Panc1 (cell line): ENCODE data around the gene KRTAP19-8. TPM values are rescaled to one million over a fixed set of nuclear protein-coding genes. Genes with fewer than 3 reads are reported as not detected.

Source experiments
- ATAC-seq: fragments of 200-7000 bp; cut with Tn5 transposase; 2 replicates; pipeline ENCODE4 v1.9.1; 2020; ENCODE audit warnings: mild to moderate bottlenecking, moderate library complexity
- BruUV-seq: library from RNA; stranded (reverse); fragments of 400-500 nt; replicated peaks from 2 replicates; lab custom pipeline; 2021; lab: Mats Ljungman, UMichigan
- CTCF ChIA-PET: fragments of 300-600 bp; sonication (Branson Sonifier 250); formaldehyde crosslinking; loops from one replicate; lab custom pipeline; 2022; ENCODE audit warnings: antibody characterized with exemption; lab: Charles Lee
- POLR2A ChIA-PET: fragments of 300-600 bp; sonication (Branson Sonifier 250); formaldehyde crosslinking; loops from one replicate; lab custom pipeline; 2022; ENCODE audit warnings: antibody characterized with exemption; lab: Charles Lee
- DNase-seq: peaks from one replicate; pipeline ENCODE4 v3.0.0-alpha.2; 2010; ENCODE audit warnings: low read depth, low spot score
- H3K27ac ChIP-seq: 2 replicates; pipeline ENCODE4 v1.5.1; 2011; ENCODE audit warnings: mild to moderate bottlenecking, low read length, inconsistent platforms
- H3K27me3 ChIP-seq: fragments of 200-500 bp; sonication (Bioruptor generic); 2 replicates; pipeline ENCODE4 v1.6.0; 2014; ENCODE audit warnings: low read length, inconsistent platforms; ENCODE audit not compliant: control insufficient read depth, insufficient read depth
- H3K36me3 ChIP-seq: fragments of 200-500 bp; sonication (Bioruptor generic); 2 replicates; pipeline ENCODE4 v1.5.1; 2014; ENCODE audit warnings: inconsistent platforms, mild to moderate bottlenecking, low read length, moderate library complexity; ENCODE audit not compliant: control insufficient read depth, insufficient read depth
- H3K4me1 ChIP-seq: 2 replicates; pipeline ENCODE4 v1.5.1; 2011; ENCODE audit warnings: inconsistent platforms, mild to moderate bottlenecking, low read length, moderate library complexity; ENCODE audit not compliant: control insufficient read depth, insufficient read depth
- H3K4me3 ChIP-seq, 2 experiments: 2 replicates each; pipeline ENCODE4 v1.5.1; 2011 to 2012; ENCODE audit warnings: low read depth in 2 of 2, low read length in 2 of 2, mild to moderate bottlenecking in 2 of 2, inconsistent platforms in 1 of 2, moderate library complexity in 1 of 2
- H3K9me3 ChIP-seq: fragments of 200-500 bp; sonication (Bioruptor generic); 2 replicates; pipeline ENCODE4 v1.5.1; 2014; ENCODE audit warnings: low read depth, mild to moderate bottlenecking, inconsistent platforms, low read length, moderate library complexity; ENCODE audit not compliant: control insufficient read depth, insufficient read depth
- CTCF ChIP-seq: fragments of 450-650 bp; IDR thresholded peaks from 2 replicates; pipeline ENCODE4 v1.5.1; 2017; ENCODE audit warnings: mild to moderate bottlenecking
- POLR2AphosphoS5 ChIP-seq: IDR thresholded peaks from 2 replicates; pipeline ENCODE4 v1.6.1; 2012; ENCODE audit warnings: mild to moderate bottlenecking, low read depth, low read length, moderate library complexity
- REST ChIP-seq, 2 experiments: IDR thresholded peaks; 2 replicates each; pipeline ENCODE4 v1.6.1; 2011 to 2012; ENCODE audit warnings: low read depth in 2 of 2, control low read depth in 1 of 2, low read length in 1 of 2, mild to moderate bottlenecking in 1 of 2, moderate library complexity in 1 of 2; ENCODE audit not compliant: insufficient read depth in 1 of 2
- SIN3A ChIP-seq: IDR thresholded peaks from 2 replicates; pipeline ENCODE4 v1.6.1; 2012; ENCODE audit warnings: low read depth, mild to moderate bottlenecking, low read length, moderate library complexity, borderline replicate concordance; ENCODE audit not compliant: insufficient read depth
- TCF7L2 ChIP-seq: IDR thresholded peaks from 2 replicates; pipeline ENCODE4 v1.6.1; 2011; ENCODE audit warnings: mild to moderate bottlenecking, low read depth, low read length, inconsistent platforms
- in situ Hi-C: cut with HindIII; loops from 2 replicates; pipeline ENCODE4 v1.10.0; 2016; ENCODE audit warnings: low sequenced_read_pairs, low pct_unique_long_range_greater_than_20kb
- intact Hi-C: fragments of 100-400 bp; cut with micrococcal nuclease; formaldehyde crosslinking; loops from one replicate; pipeline ENCODE4 v1.10.0; 2022; ENCODE audit not compliant: unreplicated experiment
- total RNA-seq: library from RNA; stranded (reverse); gene quantifications from one replicate; pipeline ENCODE4 v1.2.1, GENCODE V29; 2021; ENCODE audit not compliant: unreplicated experiment

Gene KRTAP19-8
- total RNA-seq, 1 experiment from 2014 or later: not detected

DNA sequence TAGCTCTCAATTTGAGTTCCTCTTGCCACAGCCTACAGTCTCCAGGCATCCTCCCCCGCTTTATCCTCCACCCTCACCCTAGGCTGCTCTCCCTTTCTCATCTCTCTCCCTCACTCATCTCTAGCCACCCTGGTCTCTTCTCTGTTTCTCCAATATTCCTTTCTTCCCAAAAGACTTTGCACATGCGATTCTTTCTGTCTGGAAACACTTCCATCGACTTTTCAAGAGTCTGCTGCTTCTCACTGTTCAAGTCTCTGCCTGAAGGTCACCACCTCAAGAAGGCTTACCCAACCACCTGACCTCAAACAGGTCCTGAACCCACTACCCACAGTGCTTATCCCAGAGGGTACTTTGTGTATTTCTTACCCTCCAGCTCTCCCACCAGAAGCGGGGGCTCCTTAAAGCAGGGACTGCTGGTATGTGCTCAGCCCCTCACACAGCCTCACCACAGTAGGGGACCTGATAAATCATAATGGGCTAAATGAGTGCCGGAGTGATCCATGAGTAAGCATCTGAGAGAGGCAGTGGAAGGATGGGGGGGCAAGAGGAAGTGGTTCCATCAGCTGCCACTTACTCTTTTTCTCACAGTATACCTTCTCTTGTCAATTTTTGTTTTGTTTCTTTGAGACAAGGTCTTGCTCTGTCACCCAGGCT, 14.3 kb upstream of the KRTAP19-8 start:
- in situ Hi-C loops (no loop called here), intact Hi-C loops (no loop called here)
- ChIA-PET POLR2A (no interaction called here), CTCF (no interaction called here)
- no TSS peak for BruUV-seq
- Histone ChIP-seq H3K4me3 (no peak overlapping the region), H3K4me1 (no peaks in the 10 kb centered on the region), H3K27me3 (no peaks in the 10 kb centered on the region), H3K36me3 (no peaks in the 10 kb centered on the region), H3K27ac (no peak overlapping the region), H3K9me3 (no peaks in the 10 kb centered on the region)
- TF ChIP-seq REST (IDR thresholded peaks at IDR 0.05; ENCODE audit: insufficient read depth in 1 of 2, low read depth in 2 of 2, low read length in 1 of 2): no peak
- ATAC-seq (no peak), DNase-seq (no peak)

- no TSS peak for BruUV-seq
- POLR2A ChIA-PET: no interaction called here
- H3K4me3 ChIP-seq: no peak overlapping the region
- no peak overlapping the region for H3K27ac ChIP-seq
- in situ Hi-C loops: no loop called here
- CTCF ChIA-PET: no interaction called here
- no peak for TF ChIP-seq TCF7L2
- no peak for TF ChIP-seq REST (IDR thresholded peaks at IDR 0.05; ENCODE audit: insufficient read depth in 1 of 2, low read depth in 2 of 2, low read length in 1 of 2)
- no peak for TF ChIP-seq POLR2AphosphoS5
- no peak for TF ChIP-seq CTCF
- TF ChIP-seq SIN3A: no peak
- DNase-seq (no peak), ATAC-seq (no peak)
- no peaks in the 10 kb centered on the region for H3K36me3 ChIP-seq
- intact Hi-C loops: no loop called here
- H3K4me1 ChIP-seq: no peaks in the 10 kb centered on the region
- no peaks in the 10 kb centered on the region for H3K9me3 ChIP-seq
- no peaks in the 10 kb centered on the region for H3K27me3 ChIP-seq
Observed at GRCh38 chr21:31050577-31051157, 12.4 kb upstream of the KRTAP19-8 start.
